Gastrocnemius medialis (tissue), 4 donors: ENCODE data around the gene KRT38. TPM values are rescaled to one million over a fixed set of nuclear protein-coding genes. Genes with fewer than 3 reads are reported as not detected.

Experiments
- ATAC-seq, 2 donors: fragments of 150-250 bp; one replicate each; pipeline ENCODE4 v1.9.1; 2016
- DNase-seq, 2 donors: peaks; one replicate each; pipeline ENCODE4 v3.0.0-alpha.2; 2019
- H3K27ac ChIP-seq, 4 donors: fragments of 200-600 bp; sonication (generic); 1 replicate in 1 of 4; 2 replicates in 3 of 4; pipeline ENCODE4 v1.5.1; 2016 to 2018; ENCODE audit warnings: mild to moderate bottlenecking in 2 of 4, moderate library complexity in 1 of 4
- H3K27me3 ChIP-seq, 3 donors: fragments of 200-600 bp; sonication (generic) in 2 of 3; 1 replicate in 1 of 3; 2 replicates in 2 of 3; pipeline versions ENCODE4 v1.5.1 to v1.6.0; 2016 to 2019; ENCODE audit warnings: mild to moderate bottlenecking in 1 of 3, moderate library complexity in 1 of 3
- H3K36me3 ChIP-seq, 2 donors: fragments of 200-600 bp; sonication (generic) in 1 of 2; one replicate each; pipeline ENCODE4 v1.5.1; 2017 to 2018
- H3K4me1 ChIP-seq, 2 donors: fragments of 200-600 bp; sonication (generic) in 1 of 2; one replicate each; pipeline ENCODE4 v1.5.1; 2016 to 2017; ENCODE audit warnings: mild to moderate bottlenecking in 2 of 2
- H3K4me3 ChIP-seq, 4 donors: fragments of 200-600 bp; sonication (generic) in 3 of 4; 1 replicate in 1 of 4; 2 replicates in 3 of 4; pipeline ENCODE4 v1.5.1; 2016 to 2019; ENCODE audit warnings: mild to moderate bottlenecking in 2 of 4
- H3K9me3 ChIP-seq, 3 donors: fragments of 200-600 bp; sonication (generic) in 2 of 3; 1 replicate in 1 of 3; 2 replicates in 2 of 3; pipeline ENCODE4 v1.5.1; 2016 to 2019
- CTCF ChIP-seq, 5 experiments: fragments of 450-650 bp in 3 of 5; fragments of 200-600 bp in 2 of 5; sonication (generic) in 2 of 5; IDR thresholded peaks in 4 of 5; conservative IDR thresholded peaks in 1 of 5; 1 replicate in 4 of 5; 2 replicates in 1 of 5; pipeline ENCODE4 v1.5.1; 2016 to 2019; ENCODE audit warnings: antibody characterized with exemption in 5 of 5, mild to moderate bottlenecking in 3 of 5, moderate library complexity in 3 of 5
- POLR2A ChIP-seq, 2 donors: fragments of 450-650 bp; IDR thresholded peaks; one replicate each; pipeline ENCODE4 v1.6.1; 2017; ENCODE audit warnings: antibody characterized with exemption in 2 of 2, mild to moderate bottlenecking in 2 of 2, moderate library complexity in 2 of 2
- in situ Hi-C, 4 donors: fragments of 200-750 bp; cut with MboI; loops; one replicate each; pipeline versions ENCODE4 v1.15.0 to v1.8.0; 2017; ENCODE audit warnings: low sequenced_read_pairs in 4 of 4
- intact Hi-C: fragments of 100-400 bp; cut with DNase I; formaldehyde crosslinking; loops from one replicate; pipeline ENCODE4 v1.15.1; 2023; ENCODE audit warnings: low total_unique reads
- total RNA-seq, 4 donors: library from RNA; depleted of rRNA; stranded (reverse); fragments of >200 nt; gene quantifications; one replicate each; pipeline versions ENCODE4 v1.1.0 to v1.2.3, GENCODE V29; 2016

Gene KRT38
- total RNA-seq, 4 donors from 2014 or later = not detected

- Histone ChIP-seq H3K9me3 (no peaks in the 10 kb centered on the region), H3K4me1 (peaks cover 0 to 12% of the 10 kb centered on the region in 2 donors), H3K27me3 (no peaks in the 10 kb centered on the region), H3K36me3 (no peaks in the 10 kb centered on the region), H3K27ac (peak overlapping the region in 1 of 4 donors; percentile 61), H3K4me3 (no peak overlapping the region)
- intact Hi-C loops = no loop called here
- DNase-seq (no peak), ATAC-seq (peak in 1 of 2 donors; percentile 36)
- in situ Hi-C loops = no loop called here
- TF ChIP-seq CTCF (IDR thresholded peaks at IDR 0.05 in 4 of 5, conservative IDR thresholded peaks at IDR 0.05 in 1 of 5) = no peak
- no peak for TF ChIP-seq POLR2A (IDR thresholded peaks at IDR 0.05)
Measured at GRCh38 chr17:41415833-41416335, 24.9 kb downstream of the KRT38 start.

- TF ChIP-seq POLR2A (IDR thresholded peaks at IDR 0.05) (no peak), CTCF (IDR thresholded peaks at IDR 0.05 in 4 of 5, conservative IDR thresholded peaks at IDR 0.05 in 1 of 5) (no peak)
- intact Hi-C loops (no loop called here), in situ Hi-C loops (no loop called here)
- Histone ChIP-seq H3K4me3 (no peak overlapping the region), H3K9me3 (no peaks in the 10 kb centered on the region), H3K4me1 (peaks cover 0 to 12% of the 10 kb centered on the region in 2 donors), H3K27ac (no peak overlapping the region), H3K27me3 (no peaks in the 10 kb centered on the region), H3K36me3 (no peaks in the 10 kb centered on the region)
- no peak for DNase-seq
- no peak for ATAC-seq
Measured at GRCh38 chr17:41415411-41415810, 25.4 kb downstream of the KRT38 start.

- no peaks in the 10 kb centered on the region for H3K27me3 ChIP-seq
- no peak overlapping the region for H3K27ac ChIP-seq
- ATAC-seq = no peak
- no peaks in the 10 kb centered on the region for H3K9me3 ChIP-seq
- H3K36me3 ChIP-seq = no peaks in the 10 kb centered on the region
- in situ Hi-C loops (no loop called here), intact Hi-C loops (no loop called here)
- DNase-seq = no peak
- H3K4me1 ChIP-seq = peaks cover 0 to 12% of the 10 kb centered on the region in 2 donors
- no peak overlapping the region for H3K4me3 ChIP-seq
- TF ChIP-seq CTCF (IDR thresholded peaks at IDR 0.05 in 4 of 5, conservative IDR thresholded peaks at IDR 0.05 in 1 of 5) = no peak
- TF ChIP-seq POLR2A (IDR thresholded peaks at IDR 0.05) = no peak
Measured at GRCh38 chr17:41413982-41414381, 26.8 kb downstream of the KRT38 start.

GRCh38 chr17:41413353-41413957, 27.3 kb downstream of the KRT38 start:
- Histone ChIP-seq H3K27me3 (no peaks in the 10 kb centered on the region), H3K4me1 (peaks cover 0 to 12% of the 10 kb centered on the region in 2 donors), H3K27ac (no peak overlapping the region), H3K36me3 (no peaks in the 10 kb centered on the region), H3K9me3 (no peaks in the 10 kb centered on the region), H3K4me3 (no peak overlapping the region)
- in situ Hi-C loops (no loop called here), intact Hi-C loops (no loop called here)
- DNase-seq (no peak), ATAC-seq (no peak)
- TF ChIP-seq POLR2A (IDR thresholded peaks at IDR 0.05) (no peak), CTCF (IDR thresholded peaks at IDR 0.05 in 4 of 5, conservative IDR thresholded peaks at IDR 0.05 in 1 of 5) (no peak)
